ENCODE measurements around the gene KREMEN2.

The KREMEN2 gene

GRCh38 chr16:3003582-3004270 is 39.7 kb downstream of the KREMEN2 start:
- no peak overlapping the region for H3K4me3 ChIP-seq (replicated peaks; ENCODE audit: low read depth, low read length)
- peak; percentile 21 for TF ChIP-seq CTCF (IDR thresholded peaks at IDR 0.05; ENCODE audit: low read length, missing control alignments)
- DNase-seq (ENCODE audit: low read depth), result peak; percentile 99

- H3K4me3 ChIP-seq (replicated peaks; ENCODE audit: low read depth, low read length), result no peak overlapping the region
- no peak for DNase-seq (ENCODE audit: low read depth)
These were observed 40.2 kb downstream of the KREMEN2 start for GRCh38 chr16:3004319-3004718.

GRCh38 chr16:3004781-3005284 is 40.8 kb downstream of the KREMEN2 start:
- TF ChIP-seq CTCF (IDR thresholded peaks at IDR 0.05; ENCODE audit: low read length, missing control alignments), result no peak
- H3K4me3 ChIP-seq (replicated peaks; ENCODE audit: low read depth, low read length), result no peak overlapping the region
- no peak for DNase-seq (ENCODE audit: low read depth)

More at GRCh38 chr16:3004319-3004718, 40.2 kb downstream of the KREMEN2 start:
- TF ChIP-seq CTCF (IDR thresholded peaks at IDR 0.05; ENCODE audit: low read length, missing control alignments), result no peak

GRCh38 chr16:3007059-3007956 is 43.2 kb downstream of the KREMEN2 start:
- H3K4me3 ChIP-seq (replicated peaks; ENCODE audit: low read depth, low read length), result no peak overlapping the region
- TF ChIP-seq CTCF (IDR thresholded peaks at IDR 0.05; ENCODE audit: low read length, missing control alignments), result no peak
- DNase-seq (ENCODE audit: low read depth), result no peak

GRCh38 chr16:3007957-3008689 is 44.0 kb downstream of the KREMEN2 start:
- TF ChIP-seq CTCF (IDR thresholded peaks at IDR 0.05; ENCODE audit: low read length, missing control alignments), result no peak
- DNase-seq (ENCODE audit: low read depth), result no peak
- no peak overlapping the region for H3K4me3 ChIP-seq (replicated peaks; ENCODE audit: low read depth, low read length)

- no peak for DNase-seq (ENCODE audit: low read depth)
- no peak overlapping the region for H3K4me3 ChIP-seq (replicated peaks; ENCODE audit: low read depth, low read length)
- TF ChIP-seq CTCF (IDR thresholded peaks at IDR 0.05; ENCODE audit: low read length, missing control alignments), result no peak
These were observed 44.6 kb downstream of the KREMEN2 start for GRCh38 chr16:3008690-3009037.

Data from fibroblast of pulmonary artery (primary cell).